Left colon (tissue), 2 donors: ENCODE data around the gene JAM2. TPM values are rescaled to one million over a fixed set of nuclear protein-coding genes. Genes with fewer than 3 reads are reported as not detected.
"Not testable (repeated sequence)": the region's sequence is repeated elsewhere in the genome, so short reads cannot be mapped to it uniquely, and the experiment has no call there.

Source experiments
- ATAC-seq: fragments of 200-7000 bp; cut with Tn5 transposase; one replicate; pipeline ENCODE4 v1.9.1; 2020; ENCODE audit warnings: mild to moderate bottlenecking, moderate library complexity
- DNase-seq, 2 donors: peaks; one replicate each; pipeline ENCODE4 v3.0.0-alpha.2; 2020
- intact Hi-C, 2 donors: fragments of 100-400 bp; cut with DNase I in 1 of 2; cut with micrococcal nuclease in 1 of 2; formaldehyde crosslinking; loops; one replicate each; pipeline versions ENCODE4 v1.11.2 to v1.14.0; 2022; cut with DNase I, micrococcal nuclease
- long read RNA-seq: library from polyadenylated mRNA; unstranded; transcript quantifications from one replicate; pipeline ENCODE4 v2.0.0, GENCODE V29; 2021
- total RNA-seq, 2 donors: library from RNA; stranded (reverse); fragmentation: NEBNext Ultra II Directional; extraction: Animal tissue kit (Norgen Biotek cat#: 25700); gene quantifications; one replicate each; pipeline ENCODE4 v1.2.1, GENCODE V29; 2021
- donor health status: DM: no; HTN: no; CAD: no.
- donor health status: DM: yes; HTN: yes; CAD: no.

Gene JAM2, protein sequence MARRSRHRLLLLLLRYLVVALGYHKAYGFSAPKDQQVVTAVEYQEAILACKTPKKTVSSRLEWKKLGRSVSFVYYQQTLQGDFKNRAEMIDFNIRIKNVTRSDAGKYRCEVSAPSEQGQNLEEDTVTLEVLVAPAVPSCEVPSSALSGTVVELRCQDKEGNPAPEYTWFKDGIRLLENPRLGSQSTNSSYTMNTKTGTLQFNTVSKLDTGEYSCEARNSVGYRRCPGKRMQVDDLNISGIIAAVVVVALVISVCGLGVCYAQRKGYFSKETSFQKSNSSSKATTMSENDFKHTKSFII
- 1 to 10 TPM; 3.5 to 8.7 TPM for total RNA-seq
- long read RNA-seq, partial matches to known transcripts = 0 of 1 reads
- long read RNA-seq, other reads (novel, unspliced or antisense) = 1 of 1 reads

DNA sequence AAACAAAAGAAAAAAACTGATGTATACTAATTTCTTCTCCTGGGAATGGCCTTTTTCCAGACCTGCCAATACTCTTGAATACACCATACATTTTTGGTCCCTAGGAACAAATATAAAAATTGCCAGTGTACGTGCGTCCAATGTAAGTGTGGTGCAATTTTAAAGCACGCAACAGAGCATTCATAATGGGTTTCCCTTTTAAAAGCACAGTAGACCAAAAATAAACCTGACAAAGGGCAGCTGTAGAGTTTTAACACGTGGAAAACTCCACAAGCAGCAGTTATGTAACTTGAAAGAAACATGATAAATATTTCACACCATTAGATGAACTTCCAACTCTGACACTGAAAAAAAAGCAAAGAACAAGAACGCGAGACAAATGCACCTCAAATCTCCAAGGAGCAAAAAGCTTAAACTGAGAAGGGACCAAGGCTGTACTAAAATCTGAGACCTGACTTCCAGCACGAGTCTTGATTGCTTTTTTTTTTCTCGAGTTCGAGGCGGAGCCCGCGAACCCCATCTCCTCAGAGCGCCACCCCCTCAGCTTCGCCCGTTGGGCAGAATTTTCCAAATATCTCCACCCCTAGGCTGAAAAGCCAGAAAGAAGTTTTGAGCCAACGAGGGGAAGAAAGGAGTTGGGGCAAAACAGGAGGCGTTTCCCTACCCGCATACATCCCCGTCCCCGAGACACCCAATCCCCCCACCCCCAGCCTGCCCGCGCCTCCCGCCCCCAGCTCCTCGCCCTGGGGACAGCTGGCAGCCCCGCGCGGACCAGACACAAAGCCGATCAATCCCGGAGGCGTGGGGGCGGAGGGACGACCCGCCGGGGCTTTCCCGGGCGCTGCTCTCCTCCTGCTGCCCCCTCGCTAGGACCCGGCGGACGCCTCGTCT, at the start of gene JAM2:
Gene JAM2, plus strand, starts transcription at position 599 of the 891 bp plus-strand sequence. CDS start 564 bp downstream, outside the sequence.
- peak; percentile 27 to 29 for DNase-seq
- intact Hi-C loops = no loop called here
- ATAC-seq = no peak

DNA sequence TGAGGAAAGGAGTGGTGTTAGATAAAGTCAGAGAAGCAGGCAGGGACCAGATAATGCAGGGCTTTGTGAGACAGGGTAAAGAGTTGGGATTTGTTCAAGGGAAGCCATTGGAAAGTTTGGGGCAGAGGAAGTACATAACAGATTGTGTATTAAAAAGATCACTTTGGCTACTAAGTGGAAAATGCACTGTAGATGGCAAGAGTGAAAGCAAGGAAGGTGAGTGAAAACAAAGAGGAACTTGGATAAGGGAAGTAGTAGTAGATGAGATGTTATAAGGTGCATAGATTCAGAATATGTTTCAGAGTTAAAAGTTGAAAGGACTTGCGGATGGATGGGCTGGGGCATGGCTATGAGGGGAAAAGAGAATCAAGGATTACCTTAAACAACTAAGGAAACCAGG, 49.2 kb upstream of the JAM2 start:
- ATAC-seq (no peak), DNase-seq (no peak)
- intact Hi-C loops = no loop called here

DNA sequence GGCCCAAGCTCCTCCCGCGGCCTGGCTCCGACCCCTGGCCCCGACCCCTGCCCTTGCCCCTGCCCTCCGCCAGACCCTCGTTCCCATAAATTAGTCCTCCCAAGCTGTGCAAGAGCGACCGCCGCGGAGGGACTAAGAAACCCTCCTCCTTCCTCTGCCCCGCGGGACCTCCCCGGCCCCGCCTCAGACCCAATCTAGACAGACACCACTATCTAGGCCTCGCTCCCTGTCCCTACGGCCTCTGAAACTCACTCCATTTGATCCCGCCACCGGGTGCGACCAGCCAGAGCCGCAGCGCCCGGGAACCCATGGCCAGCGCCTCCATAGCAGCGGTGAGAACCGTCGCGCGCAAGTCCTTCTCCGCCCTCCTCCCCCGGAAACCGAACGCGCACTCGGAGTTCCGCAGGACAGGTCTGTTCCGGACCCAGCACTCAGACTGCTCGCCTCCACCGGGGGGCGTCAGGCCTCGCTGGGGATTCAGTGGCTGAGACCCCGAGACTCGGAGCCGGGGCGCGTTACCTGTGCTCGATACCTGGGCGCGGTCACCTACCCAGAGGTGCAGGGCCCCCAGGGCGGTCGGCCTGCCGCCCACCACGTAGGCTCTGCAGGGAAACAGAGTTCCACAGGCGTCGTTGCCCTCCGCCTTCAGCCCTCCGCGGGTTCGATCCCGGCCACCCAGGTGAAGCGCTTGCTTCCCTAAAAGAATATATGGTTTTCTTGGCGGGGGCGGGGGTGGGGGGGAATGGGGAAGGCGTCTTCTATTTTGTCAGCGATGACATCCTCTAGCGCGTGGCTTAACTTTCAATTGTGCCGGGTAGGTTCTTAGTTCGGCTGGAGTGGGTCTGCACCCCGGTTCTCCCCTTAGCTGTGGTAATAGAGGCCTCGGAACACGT, 31.7 kb upstream of the JAM2 start, which contains the start of gene MRPL39:
Gene MRPL39, minus strand, starts transcription at position 331 of the 893 bp plus-strand sequence. Its CDS starts 6 bp downstream, at position 325.
- ATAC-seq = peak; percentile 96
- intact Hi-C loops = no loop called here
- DNase-seq = peak; percentile 89 to 90

DNA sequence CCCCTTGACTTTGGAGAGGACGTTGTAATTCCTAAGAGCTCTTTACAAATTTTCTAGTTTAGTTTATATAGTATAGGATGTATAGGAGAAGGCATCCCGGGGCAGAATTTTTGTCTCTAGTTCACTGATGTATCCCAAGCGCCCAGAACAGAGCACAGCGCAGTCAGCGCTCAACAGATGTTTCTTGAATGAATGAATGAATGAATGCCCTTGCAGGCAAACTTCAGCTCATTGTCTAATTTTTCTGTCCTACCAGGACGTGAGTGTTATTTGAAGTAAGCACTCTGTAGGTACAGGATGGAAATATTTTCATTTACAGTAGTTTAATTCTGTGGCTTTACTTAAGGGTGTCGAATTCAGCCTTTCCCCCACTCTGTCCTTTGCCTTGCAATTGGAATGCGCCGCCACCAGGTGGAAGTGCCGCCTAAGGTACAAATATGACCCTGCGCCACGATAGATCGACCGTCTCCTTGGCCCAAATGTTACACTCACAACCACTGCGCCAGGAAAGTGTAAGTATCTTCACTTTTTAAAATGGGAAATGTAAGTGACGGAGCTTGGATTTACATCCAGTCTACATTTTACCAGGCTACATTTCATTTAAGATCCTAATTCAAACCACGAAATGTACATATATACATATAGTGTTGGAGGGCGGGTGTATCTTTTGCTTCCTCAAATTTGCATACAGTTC, 30.9 kb upstream of the JAM2 start:
- ATAC-seq (peak; percentile 89), DNase-seq (peak; percentile 69 to 83)
- intact Hi-C loops = no loop called here

DNA sequence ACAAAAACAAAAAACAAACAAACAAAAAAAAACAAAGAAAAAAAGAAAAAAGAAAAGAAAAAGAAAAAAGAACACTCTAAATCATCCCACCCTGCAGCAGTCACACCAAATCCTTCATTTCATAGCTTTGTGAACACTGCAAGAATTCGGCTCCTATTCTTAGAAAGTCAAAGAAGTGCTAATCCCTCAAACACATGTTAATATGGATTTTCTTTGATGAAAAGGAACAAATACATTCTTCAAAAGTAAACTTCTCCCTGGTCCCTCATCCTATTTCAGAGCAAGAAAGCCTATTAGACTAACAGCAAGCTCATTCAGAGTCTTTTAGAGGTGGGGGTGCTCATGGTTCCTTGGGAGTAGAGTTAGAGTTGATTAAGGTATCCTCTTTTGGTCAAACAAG, 24.6 kb upstream of the JAM2 start:
- no peak for ATAC-seq

DNA sequence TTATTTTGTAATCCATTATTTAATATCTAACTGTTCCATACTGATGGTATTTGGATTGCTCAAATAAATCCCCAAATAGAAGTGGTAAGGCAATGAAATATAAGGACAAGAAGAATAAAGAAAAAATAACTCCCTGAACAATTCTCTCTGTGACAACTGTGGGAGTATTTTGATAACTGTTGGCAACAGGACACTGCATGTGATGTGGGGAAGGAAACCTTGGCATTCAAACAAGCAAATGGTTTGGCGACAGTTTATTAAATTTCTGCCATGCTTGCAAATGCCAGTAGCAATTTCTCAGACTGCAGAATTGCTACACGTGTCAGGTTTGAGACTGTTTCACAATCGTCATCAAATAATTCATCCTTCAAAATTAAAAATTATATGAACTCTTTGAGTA, 23.2 kb upstream of the JAM2 start:
- DNase-seq (no peak), ATAC-seq (no peak)
- intact Hi-C loops = no loop called here

More for the DNA sequence above, 24.6 kb upstream of the JAM2 start:
- DNase-seq = no peak
- intact Hi-C loops = loop anchor here in 1 of 2 donors (5.0 kb wide), 1 partner anchor 93 kb away; no protein-coding TSS in a partner anchor

DNA sequence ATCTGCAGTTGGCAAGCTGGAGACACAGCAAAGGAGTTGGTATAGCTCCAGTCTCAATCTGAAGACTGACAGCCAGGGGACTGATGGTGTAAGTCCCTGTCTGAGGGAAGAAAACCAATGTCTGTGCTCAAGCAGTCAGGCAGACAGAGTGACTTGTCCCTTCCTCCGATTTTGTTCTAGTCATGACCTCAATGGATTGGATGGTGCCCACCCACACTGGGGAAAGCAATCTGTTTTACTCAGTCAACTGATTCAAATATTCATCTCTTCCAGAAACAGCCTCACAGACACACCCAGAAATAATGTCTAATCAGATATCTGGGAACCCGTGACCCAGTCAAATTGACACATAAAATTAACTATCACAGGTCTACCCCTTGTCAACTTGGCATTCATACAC, 19.9 kb upstream of the JAM2 start:
- ATAC-seq (no peak), DNase-seq (no peak)
- intact Hi-C loops = no loop called here

DNA sequence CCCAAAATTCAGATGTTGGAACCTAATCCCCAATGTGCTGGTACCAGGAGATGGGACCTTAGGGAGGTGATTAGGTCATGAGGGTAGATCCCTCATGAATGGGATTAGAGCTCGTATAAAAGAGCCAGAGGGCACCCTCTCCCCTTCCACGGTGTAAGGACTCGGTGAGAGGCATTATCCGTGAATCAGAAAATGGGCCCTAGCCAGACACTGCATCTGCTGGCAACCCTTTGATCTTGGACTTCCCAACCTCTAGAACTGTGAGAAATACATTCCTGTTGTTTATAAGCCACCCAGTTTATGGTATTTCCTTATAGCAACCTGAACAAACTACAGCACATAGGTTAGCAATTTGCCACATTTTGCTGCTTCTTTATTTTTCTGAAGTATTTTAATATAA, 14.5 kb upstream of the JAM2 start:
- ATAC-seq (no peak), DNase-seq (no peak)
- intact Hi-C loops = no loop called here

DNA sequence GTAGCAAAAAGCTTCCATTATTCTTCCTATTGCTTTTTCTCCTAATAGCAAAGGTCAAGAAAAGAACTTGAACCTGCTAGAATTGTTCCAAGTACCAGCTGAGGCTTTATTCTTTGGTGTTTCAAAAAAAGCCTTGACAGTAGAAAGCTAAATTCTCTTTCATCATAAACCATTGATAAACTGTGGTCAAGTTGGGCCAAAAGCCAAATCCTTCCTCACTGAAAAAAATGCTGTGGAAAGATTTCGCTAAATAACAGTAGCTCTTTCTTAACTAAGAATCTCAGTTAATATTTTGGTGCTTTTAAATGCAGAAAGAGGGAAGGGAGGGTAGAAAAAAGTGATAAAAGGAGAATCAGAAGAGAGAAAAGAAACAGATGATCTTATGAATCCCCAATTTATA, 14.0 kb upstream of the JAM2 start:
- intact Hi-C loops = no loop called here
- DNase-seq = no peak
- ATAC-seq = no peak

DNA sequence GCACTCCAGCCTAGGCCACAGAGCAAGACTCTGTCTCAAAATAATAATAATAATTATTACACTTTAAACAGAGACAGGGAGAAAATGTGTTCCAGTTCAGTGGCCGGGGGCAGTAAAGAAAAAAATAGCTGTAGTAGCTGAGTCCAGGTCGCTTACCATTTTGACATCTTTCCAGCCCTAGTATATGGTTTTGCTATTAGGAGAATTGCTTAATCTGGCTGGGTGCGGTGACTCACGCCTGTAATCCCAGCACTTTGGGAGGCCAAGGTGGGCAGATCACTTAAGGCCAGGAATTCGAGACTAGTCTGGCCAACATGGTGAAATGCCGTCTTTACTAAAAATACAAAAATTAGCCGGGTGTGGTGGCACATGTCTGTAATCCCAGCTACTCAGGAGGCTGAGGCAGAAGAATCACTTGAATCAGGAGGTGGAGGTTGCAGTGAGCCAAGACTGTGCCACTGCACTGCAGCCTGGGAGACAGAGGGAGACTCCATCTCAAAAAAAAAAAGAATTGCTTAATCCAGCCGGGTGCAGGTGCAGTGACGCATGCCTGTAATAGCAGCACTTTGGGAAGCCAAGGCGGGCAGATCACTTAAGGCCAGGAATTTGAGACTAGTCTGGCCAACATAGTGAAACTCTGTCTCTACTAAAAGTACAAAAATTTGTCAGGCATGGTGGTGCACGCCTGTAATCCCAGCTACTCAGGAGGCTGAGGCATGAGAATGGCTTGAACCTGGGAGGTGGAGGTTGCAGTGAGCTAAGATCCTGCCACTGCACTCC, 13.1 kb upstream of the JAM2 start:
- DNase-seq, intact Hi-C loops, ATAC-seq: not testable (repeated sequence)

DNA sequence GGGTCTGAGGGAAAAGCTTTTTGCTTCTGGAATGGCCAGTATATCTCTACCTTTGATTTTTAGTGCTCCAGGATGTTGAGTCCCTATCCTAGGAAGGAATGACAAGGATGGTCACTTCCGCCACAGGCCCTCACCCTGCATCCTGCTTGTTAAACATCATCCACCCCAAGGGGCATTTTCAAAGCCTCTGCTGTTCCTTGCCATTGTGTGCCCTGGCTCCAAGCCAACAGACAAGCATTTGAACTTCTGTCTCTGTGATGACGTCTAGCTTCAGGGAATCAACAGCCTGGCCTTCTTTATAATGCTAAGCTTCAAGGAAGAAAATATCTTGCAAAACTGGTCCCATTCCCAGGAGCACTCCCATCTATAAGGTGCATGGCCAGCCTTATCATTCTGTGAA, 12.3 kb upstream of the JAM2 start:
- ATAC-seq = no peak
- intact Hi-C loops = no loop called here
- DNase-seq = no peak

DNA sequence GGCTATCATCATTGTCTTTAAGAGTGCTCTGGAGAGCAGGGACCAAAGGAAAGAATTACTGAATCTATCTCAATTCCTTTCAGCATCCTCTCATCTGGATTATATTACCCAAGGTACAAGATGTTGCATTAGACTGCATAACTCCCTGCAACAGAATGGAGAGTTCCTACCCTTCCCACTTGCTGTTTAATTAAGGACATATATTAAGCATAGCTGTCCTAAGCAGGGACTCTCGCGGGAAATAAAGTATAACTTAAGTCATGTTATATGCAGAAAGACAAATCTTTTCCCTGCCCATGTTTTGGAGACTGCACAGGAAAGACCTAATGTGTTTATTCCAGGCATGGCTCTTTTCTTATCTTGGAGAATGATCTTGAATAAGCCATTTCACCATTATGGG, 6.8 kb upstream of the JAM2 start:
- intact Hi-C loops = no loop called here
- ATAC-seq (no peak), DNase-seq (no peak)

DNA sequence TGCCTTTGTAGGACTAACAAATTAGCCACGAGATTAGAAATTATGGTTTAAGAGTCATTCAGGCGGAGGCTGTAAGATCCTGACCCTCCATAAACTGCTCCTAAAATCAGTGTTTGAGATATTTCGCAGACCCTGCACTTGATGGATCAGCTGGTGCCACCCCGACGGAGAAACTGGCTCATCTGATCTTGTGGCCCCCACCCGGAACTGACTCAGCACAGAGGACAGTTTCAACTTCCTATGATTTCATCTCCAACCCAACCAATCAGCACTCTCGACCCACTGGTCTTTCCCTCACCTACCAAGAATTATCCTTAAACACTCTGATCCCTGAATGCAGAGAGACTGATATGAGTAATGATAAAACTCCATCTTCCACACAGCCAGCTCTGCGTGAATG, 3.7 kb upstream of the JAM2 start:
- no peak for ATAC-seq
- intact Hi-C loops = no loop called here
- DNase-seq = no peak

DNA sequence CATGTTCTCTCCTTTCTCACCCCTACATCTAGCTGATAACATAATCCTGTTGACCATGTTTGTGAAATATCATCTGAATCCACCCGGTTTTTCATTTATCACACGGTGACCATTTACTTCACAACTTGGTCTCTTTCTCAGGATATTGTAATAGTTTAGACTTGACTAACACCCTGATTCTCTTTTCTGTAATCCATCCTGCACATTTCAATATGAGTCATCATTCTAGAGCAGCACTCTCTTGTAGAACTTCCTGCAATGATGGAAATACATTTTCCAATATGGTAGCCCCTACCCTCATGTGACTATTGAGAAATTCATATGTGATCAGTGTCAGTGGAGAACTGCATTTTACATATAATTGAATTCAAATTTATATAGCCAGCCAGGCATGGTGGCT, 2.3 kb upstream of the JAM2 start:
- ATAC-seq = no peak
- intact Hi-C loops = no loop called here
- DNase-seq = no peak

DNA sequence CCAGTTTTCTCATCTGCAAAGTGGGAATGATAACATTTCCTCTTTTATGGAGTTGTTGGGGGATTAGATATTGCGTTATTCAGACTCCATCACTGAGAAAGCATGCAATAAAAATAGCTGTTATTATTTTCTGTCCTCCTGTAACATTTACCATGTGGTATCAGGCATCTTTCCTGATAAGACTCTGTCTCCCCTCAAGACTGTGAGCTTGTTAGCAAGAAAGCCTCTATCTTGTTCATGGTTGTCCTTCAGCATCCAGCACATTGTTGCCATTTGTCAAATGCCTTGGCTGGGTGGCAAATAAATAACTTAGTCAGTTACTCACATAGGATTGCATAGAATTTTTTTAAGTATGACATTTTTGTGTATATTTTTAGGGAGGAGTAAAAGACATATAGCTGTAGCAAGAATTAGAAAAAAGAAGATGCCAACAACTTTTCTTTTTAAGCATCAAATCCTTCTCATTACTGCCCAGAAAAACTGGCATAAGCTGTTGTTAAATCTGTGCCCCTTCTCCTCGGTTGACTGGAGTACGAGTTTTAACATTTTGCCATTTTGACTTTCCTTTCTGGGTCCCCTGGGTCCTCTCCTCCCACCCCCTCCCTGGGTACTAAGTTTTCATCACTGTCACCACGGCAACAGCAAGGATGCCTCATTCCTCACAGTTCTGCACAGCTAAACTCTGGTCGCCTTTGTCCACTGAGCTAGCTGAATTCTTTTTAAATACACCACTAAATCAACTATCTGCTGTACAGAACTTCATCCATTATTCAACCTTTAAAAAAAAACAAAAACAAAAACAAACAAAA, 1.0 kb upstream of the JAM2 start:
- ATAC-seq = no peak

DNA sequence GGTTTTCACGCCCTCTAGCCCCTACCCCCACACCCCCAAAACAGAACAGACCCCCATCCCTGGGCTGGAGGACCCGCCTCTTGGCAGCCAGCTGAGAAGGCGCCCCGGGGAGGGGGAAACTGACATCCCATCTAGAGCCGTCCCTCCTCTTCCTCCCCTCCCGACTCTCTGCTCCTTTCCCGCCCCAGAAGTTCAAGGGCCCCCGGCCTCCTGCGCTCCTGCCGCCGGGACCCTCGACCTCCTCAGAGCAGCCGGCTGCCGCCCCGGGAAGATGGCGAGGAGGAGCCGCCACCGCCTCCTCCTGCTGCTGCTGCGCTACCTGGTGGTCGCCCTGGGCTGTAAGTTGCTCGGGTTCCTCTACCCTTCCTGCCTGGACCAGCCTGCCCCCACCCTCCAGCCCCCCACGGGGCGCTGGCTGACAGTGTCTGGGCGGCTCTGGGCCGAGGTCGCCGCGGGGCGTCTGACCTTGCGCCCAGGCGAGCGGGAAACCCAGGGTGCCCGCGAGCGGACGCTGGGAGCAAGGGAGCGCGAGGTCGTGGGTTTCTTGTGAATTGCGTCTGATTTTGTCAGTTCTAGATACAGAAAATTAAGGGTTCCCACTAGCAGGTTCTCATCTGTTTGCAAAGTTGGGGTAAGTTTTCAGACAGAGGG, 618 bp downstream of the JAM2 start:
- DNase-seq (peak; percentile 27 to 42), ATAC-seq (no peak)
- intact Hi-C loops = no loop called here

More for the DNA sequence above, 1.0 kb upstream of the JAM2 start:
- intact Hi-C loops = no loop called here
- no peak for DNase-seq
